H9 (cell line): ENCODE data around the gene PI4K2A. TPM values are rescaled to one million over a fixed set of nuclear protein-coding genes. Genes with fewer than 3 reads are reported as not detected.
A peak's percentile ranks its signal among the peaks of the same experiment; 100 is the strongest.

Experiments used
- DNase-seq: peaks from one replicate; pipeline ENCODE4 v3.0.0-alpha.2; 2017
- H2AFZ ChIP-seq: one replicate; pipeline ENCODE4 v1.6.1; 2013; ENCODE audit warnings: mild to moderate bottlenecking, low read length, control low read depth, moderate library complexity
- H2AK5ac ChIP-seq: 2 replicates; pipeline ENCODE4 v1.6.1; 2013; ENCODE audit warnings: low read length, control low read depth, mixed read lengths; ENCODE audit not compliant: insufficient read length
- H2BK120ac ChIP-seq: one replicate; pipeline ENCODE4 v1.6.1; 2013; ENCODE audit warnings: low read depth, mild to moderate bottlenecking, low read length, control low read depth, inconsistent platforms; ENCODE audit not compliant: poor library complexity, severe bottlenecking
- H2BK12ac ChIP-seq: 2 replicates; pipeline ENCODE4 v1.6.1; 2013; ENCODE audit warnings: low read length, control low read depth, mixed read lengths, low read depth; ENCODE audit not compliant: insufficient read length
- H2BK15ac ChIP-seq: 2 replicates; pipeline ENCODE4 v1.6.1; 2013; ENCODE audit warnings: low read depth, low read length, control low read depth
- H2BK20ac ChIP-seq: one replicate; pipeline ENCODE4 v1.6.1; 2013; ENCODE audit warnings: low read depth, mild to moderate bottlenecking, low read length, control low read depth, inconsistent platforms; ENCODE audit not compliant: poor library complexity, severe bottlenecking
- H2BK5ac ChIP-seq: 2 replicates; pipeline ENCODE4 v1.6.1; 2013; ENCODE audit warnings: low read length, control low read depth, mixed read lengths; ENCODE audit not compliant: insufficient read length
- H3K14ac ChIP-seq: 2 replicates; pipeline ENCODE4 v1.6.1; 2013; ENCODE audit warnings: low read length, control low read depth; ENCODE audit not compliant: insufficient read depth
- H3K18ac ChIP-seq: 2 replicates; pipeline ENCODE4 v1.6.1; 2013; ENCODE audit warnings: low read depth, mild to moderate bottlenecking, mixed read lengths, low read length, control low read depth; ENCODE audit not compliant: insufficient read length
- H3K23ac ChIP-seq: 2 replicates; pipeline ENCODE4 v1.6.1; 2013; ENCODE audit warnings: low read length, control low read depth, mixed read lengths, low read depth; ENCODE audit not compliant: insufficient read length
- H3K23me2 ChIP-seq: 2 replicates; pipeline ENCODE4 v1.6.1; 2013; ENCODE audit warnings: low read depth, mild to moderate bottlenecking, mixed read lengths, low read length, control low read depth; ENCODE audit not compliant: insufficient read length, poor library complexity, severe bottlenecking
- H3K27ac ChIP-seq: 2 replicates; pipeline ENCODE4 v1.5.1; 2013; ENCODE audit warnings: low read length, control low read depth, mixed read lengths, low read depth; ENCODE audit not compliant: insufficient read length
- H3K27me3 ChIP-seq: 2 replicates; pipeline ENCODE4 v1.6.1; 2013; ENCODE audit warnings: low read length, control low read depth, inconsistent platforms; ENCODE audit not compliant: insufficient read depth
- H3K4ac ChIP-seq: 2 replicates; pipeline ENCODE4 v1.6.1; 2013; ENCODE audit warnings: low read depth, mild to moderate bottlenecking, control low read depth, inconsistent platforms, low read length, moderate library complexity
- H3K4me1 ChIP-seq: 2 replicates; pipeline ENCODE4 v1.6.1; 2013; ENCODE audit warnings: low read length, control low read depth, inconsistent platforms; ENCODE audit not compliant: insufficient read depth
- H3K4me2 ChIP-seq: 2 replicates; pipeline ENCODE4 v1.6.1; 2013; ENCODE audit warnings: low read length, control low read depth, mixed read lengths; ENCODE audit not compliant: insufficient read length, insufficient read depth
- H3K56ac ChIP-seq: 2 replicates; pipeline ENCODE4 v1.6.1; 2013; ENCODE audit warnings: low read depth, mild to moderate bottlenecking, mixed read lengths, low read length, control low read depth; ENCODE audit not compliant: insufficient read length
- H3K79me1 ChIP-seq: 2 replicates; pipeline ENCODE4 v1.6.1; 2013; ENCODE audit warnings: low read depth, mild to moderate bottlenecking, moderate library complexity, low read length, control low read depth, inconsistent platforms; ENCODE audit not compliant: insufficient read depth, poor library complexity, severe bottlenecking
- H3K79me2 ChIP-seq: 2 replicates; pipeline ENCODE4 v1.6.1; 2013; ENCODE audit warnings: low read length, control low read depth, inconsistent platforms; ENCODE audit not compliant: insufficient read depth
- H3K9ac ChIP-seq: 2 replicates; pipeline ENCODE4 v1.6.1; 2013; ENCODE audit warnings: low read length, control low read depth, mixed read lengths; ENCODE audit not compliant: insufficient read length; ENCODE audit errors: extremely low read depth
- H3K9me3 ChIP-seq: one replicate; pipeline ENCODE4 v1.6.1; 2013; ENCODE audit warnings: low read depth, low read length, inconsistent platforms; ENCODE audit not compliant: control insufficient read depth
- H3T11ph ChIP-seq: one replicate; pipeline ENCODE4 v1.6.1; 2013; ENCODE audit warnings: mild to moderate bottlenecking, low read length, control low read depth, inconsistent platforms
- H4K20me1 ChIP-seq: one replicate; pipeline ENCODE4 v1.6.1; 2013; ENCODE audit not compliant: control insufficient read depth, insufficient read length, insufficient read depth
- H4K5ac ChIP-seq: 2 replicates; pipeline ENCODE4 v1.6.1; 2013; ENCODE audit warnings: low read depth, mild to moderate bottlenecking, mixed read lengths, low read length, control low read depth; ENCODE audit not compliant: insufficient read length
- H4K8ac ChIP-seq: replicated peaks from 2 replicates; pipeline ENCODE4 v1.6.1; 2013; ENCODE audit warnings: low read length, control low read depth, mixed read lengths, low read depth; ENCODE audit not compliant: insufficient read length
- H4K91ac ChIP-seq: 2 replicates; pipeline ENCODE4 v1.6.1; 2013; ENCODE audit warnings: low read depth, mild to moderate bottlenecking, moderate library complexity, mixed read lengths, low read length, control low read depth; ENCODE audit not compliant: insufficient read length
- H3K27ac Mint-ChIP-seq, 3 experiments: 2 replicates in 2 of 3; 3 replicates in 1 of 3; pipeline ENCODE4 v1.8.0; 2020 to 2021; ENCODE audit warnings: mixed read lengths in 3 of 3, mild to moderate bottlenecking in 1 of 3, moderate library complexity in 1 of 3
- H3K27me3 Mint-ChIP-seq: 2 replicates; pipeline ENCODE4 v1.8.0; 2021; ENCODE audit warnings: low read depth, mild to moderate bottlenecking, moderate library complexity, mixed read lengths
- H3K36me3 Mint-ChIP-seq, 3 experiments: 2 replicates in 2 of 3; 3 replicates in 1 of 3; pipeline ENCODE4 v1.8.0; 2020 to 2021; ENCODE audit warnings: low read depth in 3 of 3, mixed read lengths in 3 of 3; ENCODE audit not compliant: insufficient read depth in 1 of 3
- H3K4me1 Mint-ChIP-seq, 2 experiments: 2 replicates each; pipeline ENCODE4 v1.8.0; 2020; ENCODE audit warnings: mixed read lengths in 2 of 2
- H3K4me3 Mint-ChIP-seq, 2 experiments: 2 replicates in 1 of 2; 3 replicates in 1 of 2; pipeline ENCODE4 v1.8.0; 2020 to 2021; ENCODE audit warnings: mild to moderate bottlenecking in 2 of 2, mixed read lengths in 2 of 2, moderate library complexity in 1 of 2
- H3K9me3 Mint-ChIP-seq, 2 experiments: 2 replicates in 1 of 2; 3 replicates in 1 of 2; pipeline ENCODE4 v1.8.0; 2020; ENCODE audit warnings: mild to moderate bottlenecking in 2 of 2, mixed read lengths in 2 of 2, moderate library complexity in 1 of 2
- WGBS: extraction: QIAGEN DNeasy Blood & Tissue Kit; methylation state at CpG from one replicate; pipeline ENCODE4 v1.1.7; 2013; ENCODE audit warnings: missing lambda C conversion rate, low lambda C conversion rate, mixed read lengths; ENCODE audit not compliant: insufficient read length; ENCODE audit errors: extremely low coverage; 5-methylcytosine and 5-hydroxymethylcytosine counted together
- total RNA-seq: library from RNA; stranded (reverse); gene quantifications from 2 replicates; pipeline ENCODE4 v1.2.1, GENCODE V29; 2021
- TF ChIP-seq, protein P1 (sequence below): fragments of 200-600 bp; sonication (generic); conservative IDR thresholded peaks from 3 replicates; pipeline ENCODE4 v1.8.0; 2021; ENCODE audit warnings: antibody characterized with exemption, mild to moderate bottlenecking

PI4K2A gene
- total RNA-seq, 1 experiment from 2014 or later = 30.9 TPM

DNA sequence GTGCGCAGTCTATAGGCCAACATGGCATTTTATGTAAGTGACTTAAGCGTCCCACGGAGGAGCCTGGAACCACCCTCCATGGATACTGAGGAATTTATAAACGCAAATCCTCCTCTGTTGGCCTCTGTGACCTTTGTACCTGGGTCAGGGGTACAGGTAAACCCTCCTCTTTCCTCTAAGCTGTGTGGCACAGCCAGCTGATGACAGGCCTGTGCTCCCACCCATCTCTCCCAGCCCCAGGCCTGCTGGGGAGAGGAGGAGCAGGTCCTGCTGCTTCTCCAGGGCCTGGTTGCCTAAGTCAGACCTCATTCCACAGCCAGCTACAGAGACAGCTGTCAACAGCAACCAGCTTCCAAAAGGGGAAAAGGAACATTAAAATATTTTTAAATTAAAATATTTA, 41.6 kb downstream of the PI4K2A start:
- H3K4me1 Mint-ChIP-seq = peaks cover 14 to 17% of the 10 kb centered on the region in 2 experiments
- Histone ChIP-seq H3K4me1 (no peaks in the 10 kb centered on the region), H4K8ac (no peak overlapping the region), H3T11ph (no peak overlapping the region), H4K5ac (no peak overlapping the region), H3K79me1 (no peaks in the 10 kb centered on the region), H3K18ac (no peak overlapping the region), H3K4ac (no peak overlapping the region), H2BK12ac (no peak overlapping the region), H2BK20ac (no peak overlapping the region), H3K79me2 (no peaks in the 10 kb centered on the region), H3K23me2 (peaks cover 4% of the 10 kb centered on the region), H2BK120ac (no peak overlapping the region), H2BK15ac (no peak overlapping the region), H2AFZ (no peak overlapping the region), H3K14ac (no peak overlapping the region), H3K9me3 (no peaks in the 10 kb centered on the region), H3K27ac (no peak overlapping the region), H3K23ac (no peak overlapping the region), H3K9ac (no peak overlapping the region), H4K91ac (no peak overlapping the region), H3K27me3 (no peaks in the 10 kb centered on the region), H4K20me1 (no peaks in the 10 kb centered on the region), H2AK5ac (no peak overlapping the region), H3K4me2 (no peak overlapping the region), H2BK5ac (no peak overlapping the region), H3K56ac (no peak overlapping the region)
- WGBS = no CpG with 5 or more reads among the region's 4 CpGs
- H3K4me3 Mint-ChIP-seq = no peak overlapping the region
- H3K27ac Mint-ChIP-seq = peak overlapping the region in 1 of 3 experiments; percentile 75; a peak in 1 of 7 replicates
- peaks cover 0 to 8% (median 7%) of the 10 kb centered on the region in 3 experiments; a peak in 4 of 7 replicates for H3K36me3 Mint-ChIP-seq
- no peaks in the 10 kb centered on the region for H3K9me3 Mint-ChIP-seq
- H3K27me3 Mint-ChIP-seq = no peaks in the 10 kb centered on the region
- TF ChIP-seq, protein P1, sequence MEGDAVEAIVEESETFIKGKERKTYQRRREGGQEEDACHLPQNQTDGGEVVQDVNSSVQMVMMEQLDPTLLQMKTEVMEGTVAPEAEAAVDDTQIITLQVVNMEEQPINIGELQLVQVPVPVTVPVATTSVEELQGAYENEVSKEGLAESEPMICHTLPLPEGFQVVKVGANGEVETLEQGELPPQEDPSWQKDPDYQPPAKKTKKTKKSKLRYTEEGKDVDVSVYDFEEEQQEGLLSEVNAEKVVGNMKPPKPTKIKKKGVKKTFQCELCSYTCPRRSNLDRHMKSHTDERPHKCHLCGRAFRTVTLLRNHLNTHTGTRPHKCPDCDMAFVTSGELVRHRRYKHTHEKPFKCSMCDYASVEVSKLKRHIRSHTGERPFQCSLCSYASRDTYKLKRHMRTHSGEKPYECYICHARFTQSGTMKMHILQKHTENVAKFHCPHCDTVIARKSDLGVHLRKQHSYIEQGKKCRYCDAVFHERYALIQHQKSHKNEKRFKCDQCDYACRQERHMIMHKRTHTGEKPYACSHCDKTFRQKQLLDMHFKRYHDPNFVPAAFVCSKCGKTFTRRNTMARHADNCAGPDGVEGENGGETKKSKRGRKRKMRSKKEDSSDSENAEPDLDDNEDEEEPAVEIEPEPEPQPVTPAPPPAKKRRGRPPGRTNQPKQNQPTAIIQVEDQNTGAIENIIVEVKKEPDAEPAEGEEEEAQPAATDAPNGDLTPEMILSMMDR = no peak
- DNase-seq = no peak
